K562 (cell line): ENCODE results near the gene SH2B2. TPM values are rescaled to one million over a fixed set of nuclear protein-coding genes. Genes with fewer than 3 reads are reported as not detected.

Source experiments
- ATF1 ChIP-seq, 2 experiments: fragments of 450-650 bp in 1 of 2; IDR thresholded peaks; 2 replicates each; pipeline ENCODE4 v1.6.1; 2016; ENCODE audit warnings: missing compliant biosample characterization in 1 of 2, missing genetic modification characterization in 1 of 2
- BCOR ChIP-seq: fragments of 450-650 bp; IDR thresholded peaks from 2 replicates; pipeline ENCODE4 v1.6.1; 2016
- C11orf30 ChIP-seq: fragments of 450-650 bp; IDR thresholded peaks from 2 replicates; pipeline ENCODE4 v1.6.1; 2016; ENCODE audit warnings: low read depth, mild to moderate bottlenecking
- CBX8 ChIP-seq: fragments of 200-600 bp; sonication (generic); IDR thresholded peaks from 2 replicates; pipeline ENCODE4 v1.6.1; 2012; ENCODE audit warnings: borderline replicate concordance, mixed run types, low read depth, mild to moderate bottlenecking, moderate library complexity, mixed read lengths, low read length, control low read depth, inconsistent platforms; ENCODE audit not compliant: poor library complexity, severe bottlenecking; ENCODE audit errors: extremely low read depth
- EHMT2 ChIP-seq: fragments of 450-650 bp; IDR thresholded peaks from 2 replicates; pipeline ENCODE4 v1.6.1; 2018; ENCODE audit warnings: antibody characterized with exemption
- LARP7 ChIP-seq: fragments of 450-650 bp; IDR thresholded peaks from 2 replicates; pipeline ENCODE4 v1.6.1; 2016
- MAFG ChIP-seq: fragments of 450-650 bp; conservative IDR thresholded peaks from 2 replicates; pipeline ENCODE4 v1.6.1; 2016; ENCODE audit warnings: missing genetic modification characterization, missing compliant biosample characterization
- MED1 ChIP-seq: sonication (generic); formaldehyde crosslinking; IDR thresholded peaks from 2 replicates; pipeline ENCODE4 v1.8.1; 2023; ENCODE audit warnings: missing genetic modification reagents, borderline replicate concordance
- MLX ChIP-seq, 2 experiments: fragments of 450-650 bp in 1 of 2; sonication (generic) in 1 of 2; formaldehyde crosslinking; conservative IDR thresholded peaks; 2 replicates each; pipeline versions ENCODE4 v1.4.0 to v1.8.1; 2020 to 2022; ENCODE audit warnings: mild to moderate bottlenecking in 1 of 2, missing genetic modification reagents in 1 of 2
- NCOA2 ChIP-seq, 2 experiments: fragments of 450-650 bp; IDR thresholded peaks; 2 replicates each; pipeline ENCODE4 v1.6.1; 2018; ENCODE audit warnings: mild to moderate bottlenecking in 2 of 2, moderate library complexity in 1 of 2; ENCODE audit not compliant: partially characterized antibody in 2 of 2
- NFIC ChIP-seq: fragments of 450-650 bp; IDR thresholded peaks from 2 replicates; pipeline ENCODE4 v1.6.1; 2017; ENCODE audit warnings: mild to moderate bottlenecking, inconsistent platforms
- NFYB ChIP-seq: IDR thresholded peaks from 2 replicates; pipeline ENCODE4 v1.6.1; 2011; ENCODE audit warnings: mild to moderate bottlenecking, moderate library complexity; ENCODE audit not compliant: insufficient read length; ENCODE audit errors: extremely low read depth
- RB1 ChIP-seq: fragments of 450-650 bp; IDR thresholded peaks from 2 replicates; pipeline ENCODE4 v1.6.1; 2017; ENCODE audit warnings: low read depth, mild to moderate bottlenecking
- XRCC5 ChIP-seq: fragments of 200-400 bp; formaldehyde crosslinking; IDR thresholded peaks from 2 replicates; pipeline ENCODE4 v1.6.1; 2017; ENCODE audit warnings: low read depth, mild to moderate bottlenecking, low read length
- ZBTB7A ChIP-seq: IDR thresholded peaks from 2 replicates; pipeline ENCODE4 v1.6.1; 2011; ENCODE audit warnings: low read depth, mild to moderate bottlenecking, low read length, moderate library complexity, borderline replicate concordance; ENCODE audit not compliant: control insufficient read depth
- ZC3H11A ChIP-seq: IDR thresholded peaks from 2 replicates; pipeline ENCODE4 v1.6.1; 2012; ENCODE audit warnings: low read depth, low read length, improper control_type of control experiment
- ZC3H4 ChIP-seq: sonication (generic); formaldehyde crosslinking; IDR thresholded peaks from 2 replicates; pipeline ENCODE4 v1.9.0; 2021; ENCODE audit warnings: missing genetic modification reagents, borderline replicate concordance
- ZNF12 ChIP-seq: sonication (generic); formaldehyde crosslinking; IDR thresholded peaks from 2 replicates; pipeline ENCODE4 v1.4.0; 2020; ENCODE audit warnings: mild to moderate bottlenecking, missing genetic modification reagents
- ZNF253 ChIP-seq: fragments of 250-450 bp; sonication (Bioruptor Pico); conservative IDR thresholded peaks from 2 replicates; pipeline ENCODE4 v1.6.1; 2021; ENCODE audit warnings: mild to moderate bottlenecking
- ZNF274 ChIP-seq: IDR thresholded peaks from 2 replicates; pipeline ENCODE4 v1.6.1; 2011; ENCODE audit warnings: low read depth, mild to moderate bottlenecking, low read length, moderate library complexity, borderline replicate concordance
- polyA plus RNA-seq, 8 experiments: library from polyadenylated mRNA; depleted of rRNA in 4 of 8; stranded (reverse) in 5 of 8; unstranded in 3 of 8; fragments of >200 nt; fragmentation: Nextera tagmentation in 2 of 8; fragmentation: Illumina TruSeq in 1 of 8; extraction: Ambion mirVana in 2 of 8; extraction: Trizol in 1 of 8; gene quantifications; 2 replicates each; pipeline versions ENCODE4 v1.2.1 to v1.2.3, GENCODE V29; 2011 to 2014; ENCODE audit warnings: inconsistent platforms in 1 of 8, missing spikeins in 1 of 8
- total RNA-seq, 7 experiments: library from RNA; depleted of rRNA in 6 of 7; stranded (reverse); fragments of >200 nt in 6 of 7; fragmentation: Illumina TruSeq in 2 of 7; extraction: Trizol in 2 of 7; gene quantifications; 2 replicates each; pipeline versions ENCODE4 v1.2.1 to v1.2.3, GENCODE V29; 2011 to 2021; ENCODE audit warnings: low replicate concordance in 1 of 7
- TF ChIP-seq, protein P1 (sequence below): fragments of 450-650 bp; IDR thresholded peaks from 2 replicates; pipeline ENCODE4 v1.6.1; 2016; ENCODE audit warnings: antibody characterized with exemption
- TF ChIP-seq, protein P2 (sequence below): fragments of 450-650 bp; IDR thresholded peaks from 2 replicates; pipeline ENCODE4 v1.6.1; 2017; ENCODE audit warnings: antibody characterized with exemption
- TF ChIP-seq, protein P3 (sequence below): fragments of 450-650 bp; formaldehyde crosslinking; IDR thresholded peaks from 2 replicates; pipeline ENCODE4 v1.4.0; 2020; ENCODE audit warnings: mild to moderate bottlenecking, mixed read lengths

The SH2B2 gene
- total and polyA plus RNA-seq, 9 of the 15 experiments (the other 6 are each of a cell fraction or from before 2014, with no cell fraction given), result 0.03 to 0.89 (median 0.07) TPM; not detected in 4

DNA sequence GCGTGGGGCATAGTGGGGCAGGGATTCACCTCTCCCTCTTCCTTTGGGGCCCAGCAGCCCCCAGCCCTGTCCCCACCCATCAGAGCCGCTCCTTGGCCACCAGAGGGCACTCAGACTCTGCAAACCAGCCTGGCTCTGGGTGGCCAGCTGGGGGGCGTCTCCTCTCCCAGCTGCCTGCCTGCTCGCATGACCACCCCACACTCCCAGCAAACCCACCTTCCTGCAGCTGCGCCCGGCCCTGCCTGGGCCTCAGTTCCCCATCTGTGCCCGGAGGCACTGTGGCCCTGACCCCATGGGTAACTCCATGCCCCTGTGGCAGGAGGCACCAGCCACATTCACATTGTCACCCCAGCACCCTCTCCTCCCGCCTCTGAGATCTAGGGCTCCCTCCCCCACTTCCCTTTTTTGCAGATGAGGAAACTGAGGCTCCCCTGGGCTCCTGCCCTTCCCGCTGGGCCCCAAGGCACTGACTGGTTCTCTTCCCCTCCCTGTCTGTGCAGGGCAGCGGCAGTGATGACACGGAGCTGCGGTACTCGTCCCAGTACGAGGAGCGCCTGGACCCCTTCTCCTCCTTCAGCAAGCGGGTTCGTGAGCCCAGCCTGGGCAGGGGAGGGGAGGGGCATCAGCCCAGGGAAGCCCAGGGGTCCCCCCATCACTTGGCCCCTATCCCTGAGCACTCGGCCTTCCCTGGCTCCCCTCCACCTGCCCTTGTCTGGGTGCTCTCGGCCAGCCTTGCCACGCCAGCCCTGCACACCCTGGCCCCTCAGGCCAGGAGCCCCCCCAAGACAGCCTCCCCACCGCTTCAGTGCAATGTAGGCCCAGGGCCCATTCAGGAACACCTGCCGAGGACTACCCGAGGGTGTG lies 6.9 kb upstream of the SH2B2 start (continued):
- TF ChIP-seq ZC3H4 (CRISPR knock-in tag), result no peak
- TF ChIP-seq NFIC, result no peak
- TF ChIP-seq, protein P1, sequence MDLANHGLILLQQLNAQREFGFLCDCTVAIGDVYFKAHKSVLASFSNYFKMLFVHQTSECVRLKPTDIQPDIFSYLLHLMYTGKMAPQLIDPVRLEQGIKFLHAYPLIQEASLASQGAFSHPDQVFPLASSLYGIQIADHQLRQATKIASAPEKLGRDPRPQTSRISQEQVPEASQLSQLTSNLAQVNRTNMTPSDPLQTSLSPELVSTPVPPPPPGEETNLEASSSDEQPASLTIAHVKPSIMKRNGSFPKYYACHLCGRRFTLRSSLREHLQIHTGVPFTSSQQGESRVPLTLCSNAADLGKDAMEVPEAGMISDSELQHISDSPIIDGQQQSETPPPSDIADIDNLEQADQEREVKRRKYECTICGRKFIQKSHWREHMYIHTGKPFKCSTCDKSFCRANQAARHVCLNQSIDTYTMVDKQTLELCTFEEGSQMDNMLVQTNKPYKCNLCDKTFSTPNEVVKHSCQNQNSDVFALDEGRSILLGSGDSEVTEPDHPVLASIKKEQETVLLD, result 0 out of 2 replicates have a peak, but pooled peaks have one; percentile 38
- TF ChIP-seq MAFG, result no peak
- no peak for TF ChIP-seq NCOA2 (IDR thresholded peaks at IDR 0.05; ENCODE audit: partially characterized antibody in 2 of 2)
- TF ChIP-seq XRCC5, result 0 out of 2 replicates have a peak, but pooled peaks have one; percentile 39
- no peak for TF ChIP-seq ZNF253 (CRISPR knock-in tag)
- peak; percentile 94 for TF ChIP-seq ZBTB7A
- TF ChIP-seq ZNF274, result no peak
- peak; percentile 61 for TF ChIP-seq RB1
- no peak for TF ChIP-seq BCOR
- TF ChIP-seq LARP7, result peak; percentile 74; the same call in 1 of the 2 replicates
- TF ChIP-seq ZC3H11A, result no peak
- TF ChIP-seq CBX8, result no peak
- no peak for TF ChIP-seq C11orf30
- no peak for TF ChIP-seq MLX (CRISPR knock-in tag; conservative IDR thresholded peaks at IDR 0.05)
- no peak for TF ChIP-seq MED1
- TF ChIP-seq EHMT2, result no peak
- no peak for TF ChIP-seq ATF1 (CRISPR knock-in tag; IDR thresholded peaks at IDR 0.05)
- no peak for TF ChIP-seq ATF1 (tag; IDR thresholded peaks at IDR 0.05)
- TF ChIP-seq, protein P2, sequence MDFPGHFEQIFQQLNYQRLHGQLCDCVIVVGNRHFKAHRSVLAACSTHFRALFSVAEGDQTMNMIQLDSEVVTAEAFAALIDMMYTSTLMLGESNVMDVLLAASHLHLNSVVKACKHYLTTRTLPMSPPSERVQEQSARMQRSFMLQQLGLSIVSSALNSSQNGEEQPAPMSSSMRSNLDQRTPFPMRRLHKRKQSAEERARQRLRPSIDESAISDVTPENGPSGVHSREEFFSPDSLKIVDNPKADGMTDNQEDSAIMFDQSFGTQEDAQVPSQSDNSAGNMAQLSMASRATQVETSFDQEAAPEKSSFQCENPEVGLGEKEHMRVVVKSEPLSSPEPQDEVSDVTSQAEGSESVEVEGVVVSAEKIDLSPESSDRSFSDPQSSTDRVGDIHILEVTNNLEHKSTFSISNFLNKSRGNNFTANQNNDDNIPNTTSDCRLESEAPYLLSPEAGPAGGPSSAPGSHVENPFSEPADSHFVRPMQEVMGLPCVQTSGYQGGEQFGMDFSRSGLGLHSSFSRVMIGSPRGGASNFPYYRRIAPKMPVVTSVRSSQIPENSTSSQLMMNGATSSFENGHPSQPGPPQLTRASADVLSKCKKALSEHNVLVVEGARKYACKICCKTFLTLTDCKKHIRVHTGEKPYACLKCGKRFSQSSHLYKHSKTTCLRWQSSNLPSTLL, result no peak
- no peak for TF ChIP-seq NFYB
- TF ChIP-seq, protein P3, sequence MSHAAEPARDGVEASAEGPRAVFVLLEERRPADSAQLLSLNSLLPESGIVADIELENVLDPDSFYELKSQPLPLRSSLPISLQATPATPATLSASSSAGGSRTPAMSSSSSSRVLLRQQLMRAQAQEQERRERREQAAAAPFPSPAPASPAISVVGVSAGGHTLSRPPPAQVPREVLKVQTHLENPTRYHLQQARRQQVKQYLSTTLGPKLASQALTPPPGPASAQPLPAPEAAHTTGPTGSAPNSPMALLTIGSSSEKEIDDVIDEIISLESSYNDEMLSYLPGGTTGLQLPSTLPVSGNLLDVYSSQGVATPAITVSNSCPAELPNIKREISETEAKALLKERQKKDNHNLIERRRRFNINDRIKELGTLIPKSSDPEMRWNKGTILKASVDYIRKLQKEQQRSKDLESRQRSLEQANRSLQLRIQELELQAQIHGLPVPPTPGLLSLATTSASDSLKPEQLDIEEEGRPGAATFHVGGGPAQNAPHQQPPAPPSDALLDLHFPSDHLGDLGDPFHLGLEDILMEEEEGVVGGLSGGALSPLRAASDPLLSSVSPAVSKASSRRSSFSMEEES (CRISPR knock-in tag), result no peak
- TF ChIP-seq ZNF12, result no peak
